Adrenal gland (tissue), 12 donors: Measurements from ENCODE around the gene ANKRD42. TPM values are rescaled to one million over a fixed set of nuclear protein-coding genes. Genes with fewer than 3 reads are reported as not detected.
"Not testable (repeated sequence)": the region's sequence is repeated elsewhere in the genome, so short reads cannot be mapped to it uniquely, and the experiment has no call there.

Source experiments
- DNase-seq, 7 donors: peaks; one replicate each; pipeline ENCODE4 v3.0.0-alpha.2; 2019 to 2020
- H3K27ac ChIP-seq, 5 donors: fragments of 200-600 bp; sonication (generic) in 4 of 5; 1 replicate in 3 of 5; 2 replicates in 2 of 5; pipeline versions ENCODE4 v1.5.1 to v1.8.0; 2016 to 2020; ENCODE audit warnings: mild to moderate bottlenecking in 1 of 5
- H3K27me3 ChIP-seq: fragments of 200-600 bp; 2 replicates; pipeline ENCODE4 v1.8.0; 2021
- H3K36me3 ChIP-seq, 2 donors: fragments of 200-600 bp; replicated peaks in 1 of 2; 1 replicate in 1 of 2; 2 replicates in 1 of 2; pipeline versions ENCODE4 v1.5.1 to v1.8.0; 2018 to 2022
- H3K4me1 ChIP-seq, 2 donors: fragments of 200-600 bp; replicated peaks in 1 of 2; 1 replicate in 1 of 2; 2 replicates in 1 of 2; pipeline versions ENCODE4 v1.5.1 to v1.8.0; 2018 to 2021
- H3K4me3 ChIP-seq, 4 donors: fragments of 200-600 bp; sonication (generic) in 3 of 4; one replicate each; pipeline ENCODE4 v1.5.1; 2016 to 2018
- H3K9me3 ChIP-seq, 3 donors: fragments of 200-600 bp; sonication (generic) in 1 of 3; replicated peaks in 1 of 3; 1 replicate in 2 of 3; 2 replicates in 1 of 3; pipeline versions ENCODE4 v1.5.1 to v1.8.0; 2016 to 2021
- POLR2A ChIP-seq, 2 donors: fragments of 450-650 bp; IDR thresholded peaks; one replicate each; pipeline ENCODE4 v1.6.1; 2017; ENCODE audit warnings: antibody characterized with exemption in 2 of 2, mild to moderate bottlenecking in 2 of 2, moderate library complexity in 1 of 2
- WGBS, 4 donors: extraction: QIAGEN DNeasy Blood & Tissue Kit in 2 of 4; methylation state at CpG; one replicate each; pipeline versions ENCODE4 v1.1.5 to v1.1.7; 2013 to 2017; 5-methylcytosine and 5-hydroxymethylcytosine counted together
- intact Hi-C, 2 donors: fragments of 100-400 bp; cut with DNase I; formaldehyde crosslinking; loops; one replicate each; pipeline versions ENCODE4 v1.14.1 to v1.15.0; 2022 to 2023
- polyA plus RNA-seq, 3 donors: library from polyadenylated mRNA; stranded (reverse); fragments of 200-250 nt in 2 of 3; fragments of 350-450 nt in 1 of 3; fragmentation: Illumina TruSeq in 1 of 3; extraction: RNeasy Lipid Tissue Mini Kit (QIAGEN cat#74804) in 1 of 3; gene quantifications; one replicate each; pipeline ENCODE4 v1.2.3, GENCODE V29; 2013 to 2014
- total RNA-seq, 9 donors: library from RNA; depleted of rRNA in 4 of 9; stranded (reverse); fragments of >200 nt in 4 of 9; fragments of 120-200 nt in 1 of 9; fragmentation: NEBNext Ultra II Directional in 1 of 9; extraction: Animal tissue kit (Norgen Biotek cat#: 25700) in 1 of 9; gene quantifications; one replicate each; pipeline versions ENCODE4 v1.1.0 to v1.2.4, GENCODE V29; 2013 to 2023
- TF ChIP-seq, protein P1 (sequence below), 6 experiments: fragments of 450-650 bp in 4 of 6; fragments of 200-600 bp in 2 of 6; sonication (generic) in 1 of 6; IDR thresholded peaks; 1 replicate in 5 of 6; 2 replicates in 1 of 6; pipeline versions ENCODE4 v1.5.1 to v1.8.0; 2016 to 2021; ENCODE audit warnings: antibody characterized with exemption in 6 of 6, mild to moderate bottlenecking in 2 of 6, moderate library complexity in 1 of 6
- donor health status: healthy with polysubstance abuse.
- donor health status: Bipolar disorder and iron deficiency.
- donor health status: DM: yes; HTN: yes; CAD: no.
- donor health status: DM: no; HTN: no; CAD: no.
- donor health status: DM: no; HTN: no; CAD: no.
- donor health status: DM: yes; HTN: yes; CAD: no.

The ANKRD42 gene
- total and polyA plus RNA-seq, 12 donors = 9.0 to 34.3 (median 23.3) TPM

DNA sequence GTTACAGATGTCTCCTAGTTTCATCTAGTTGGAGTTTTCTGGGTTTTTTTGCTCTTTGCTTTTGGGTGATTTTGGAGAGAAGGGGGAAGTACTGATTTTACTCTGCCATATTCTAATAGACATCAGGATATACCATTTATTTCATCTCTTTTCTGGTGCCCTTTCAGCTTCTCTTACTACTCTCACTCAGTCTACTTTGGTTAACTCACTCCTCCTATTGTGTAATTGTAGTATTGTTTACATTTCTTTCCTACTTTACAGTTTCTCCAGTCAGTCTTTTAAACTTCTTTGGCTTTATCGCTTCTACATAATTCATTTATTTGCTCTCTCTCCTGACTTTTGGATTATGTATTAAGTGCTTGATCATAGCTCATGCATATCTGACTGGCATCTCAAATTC, 6.5 kb downstream of the ANKRD42 start:
- Histone ChIP-seq H3K9me3 (no peaks in the 10 kb centered on the region), H3K36me3 (no peaks in the 10 kb centered on the region), H3K4me1 (peaks cover 6 to 24% of the 10 kb centered on the region in 2 donors), H3K4me3 (no peak overlapping the region), H3K27ac (no peak overlapping the region), H3K27me3 (no peaks in the 10 kb centered on the region)
- TF ChIP-seq POLR2A (IDR thresholded peaks at IDR 0.05) = no peak
- TF ChIP-seq, protein P1, sequence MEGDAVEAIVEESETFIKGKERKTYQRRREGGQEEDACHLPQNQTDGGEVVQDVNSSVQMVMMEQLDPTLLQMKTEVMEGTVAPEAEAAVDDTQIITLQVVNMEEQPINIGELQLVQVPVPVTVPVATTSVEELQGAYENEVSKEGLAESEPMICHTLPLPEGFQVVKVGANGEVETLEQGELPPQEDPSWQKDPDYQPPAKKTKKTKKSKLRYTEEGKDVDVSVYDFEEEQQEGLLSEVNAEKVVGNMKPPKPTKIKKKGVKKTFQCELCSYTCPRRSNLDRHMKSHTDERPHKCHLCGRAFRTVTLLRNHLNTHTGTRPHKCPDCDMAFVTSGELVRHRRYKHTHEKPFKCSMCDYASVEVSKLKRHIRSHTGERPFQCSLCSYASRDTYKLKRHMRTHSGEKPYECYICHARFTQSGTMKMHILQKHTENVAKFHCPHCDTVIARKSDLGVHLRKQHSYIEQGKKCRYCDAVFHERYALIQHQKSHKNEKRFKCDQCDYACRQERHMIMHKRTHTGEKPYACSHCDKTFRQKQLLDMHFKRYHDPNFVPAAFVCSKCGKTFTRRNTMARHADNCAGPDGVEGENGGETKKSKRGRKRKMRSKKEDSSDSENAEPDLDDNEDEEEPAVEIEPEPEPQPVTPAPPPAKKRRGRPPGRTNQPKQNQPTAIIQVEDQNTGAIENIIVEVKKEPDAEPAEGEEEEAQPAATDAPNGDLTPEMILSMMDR (IDR thresholded peaks at IDR 0.05) = no peak
- no peak for DNase-seq
- intact Hi-C loops = no loop called here
- WGBS, 4 donors = 90 to 100% (median 97%) methylated on average over 1 of the region's 1 CpG

- Histone ChIP-seq H3K9me3 (no peaks in the 10 kb centered on the region), H3K4me3 (no peak overlapping the region), H3K36me3 (peaks cover 0 to 27% of the 10 kb centered on the region in 2 donors), H3K4me1 (no peaks in the 10 kb centered on the region), H3K27me3 (no peaks in the 10 kb centered on the region), H3K27ac (no peak overlapping the region)
- intact Hi-C loops = no loop called here
- DNase-seq = no peak
- 90 to 95% (median 93%) methylated on average over 3 of the region's 3 CpGs for WGBS, 4 donors
- no peak for TF ChIP-seq POLR2A (IDR thresholded peaks at IDR 0.05)
Observed at GRCh38 chr11:83205608-83206185, 12.2 kb downstream of the ANKRD42 start.

DNA sequence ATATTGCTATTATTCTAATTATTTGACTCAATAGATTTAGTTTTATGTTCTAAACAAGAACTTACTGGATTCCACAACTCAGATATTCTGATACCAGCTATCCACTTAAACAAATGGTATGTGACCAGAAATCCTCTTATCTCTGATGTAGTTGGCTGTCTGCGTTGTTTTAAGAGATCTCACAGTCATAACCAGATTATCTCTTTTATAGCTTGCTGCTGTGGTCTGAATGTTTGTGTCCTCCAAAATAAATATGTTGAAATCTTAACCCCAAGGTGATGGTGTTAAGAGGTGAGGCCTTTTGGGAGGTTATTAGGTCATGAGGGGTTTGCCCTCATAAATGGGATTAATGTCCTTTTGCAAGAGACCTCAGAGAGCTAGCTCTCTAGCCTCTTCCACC, 12.7 kb downstream of the ANKRD42 start:
- H3K4me1 ChIP-seq = no peaks in the 10 kb centered on the region
- H3K27me3 ChIP-seq = no peaks in the 10 kb centered on the region
- no peak overlapping the region for H3K4me3 ChIP-seq
- no peak overlapping the region for H3K27ac ChIP-seq
- H3K9me3 ChIP-seq = no peaks in the 10 kb centered on the region
- no peak for TF ChIP-seq POLR2A (IDR thresholded peaks at IDR 0.05)
- TF ChIP-seq, protein P1 (IDR thresholded peaks at IDR 0.05) = no peak
- intact Hi-C loops = no loop called here
- peaks cover 0 to 27% of the 10 kb centered on the region in 2 donors for H3K36me3 ChIP-seq
- 85 to 100% (median 89%) methylated on average over 1 of the region's 1 CpG for WGBS, 4 donors
- DNase-seq = no peak

DNA sequence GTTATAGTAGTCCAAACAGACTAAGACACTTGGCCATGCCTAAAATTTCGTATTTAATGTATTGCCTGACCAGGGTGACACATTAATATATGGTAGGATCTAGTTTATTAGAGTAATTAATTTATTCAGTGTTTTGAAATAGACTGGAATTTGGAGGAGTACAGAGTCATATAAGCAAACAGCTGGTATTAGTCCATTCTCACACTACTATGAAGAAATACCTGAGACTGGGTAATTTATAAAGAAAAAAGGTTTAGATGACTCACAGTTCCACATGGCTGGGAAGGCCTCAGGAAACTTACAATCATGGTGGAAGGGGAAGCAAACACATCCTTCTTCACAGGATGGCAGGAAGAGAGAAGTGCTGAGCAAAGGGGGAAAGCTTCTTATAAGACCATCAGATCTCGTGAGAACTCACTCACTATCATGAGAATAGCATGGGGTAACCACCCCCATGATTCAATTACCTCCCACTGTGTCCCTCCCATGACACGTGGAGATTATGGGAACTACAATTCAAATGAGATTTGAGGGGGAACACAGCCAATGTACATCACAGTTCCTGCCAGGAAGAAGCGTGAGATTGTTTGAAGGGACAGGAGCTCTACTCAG, 13.4 kb downstream of the ANKRD42 start:
- H3K9me3 ChIP-seq, DNase-seq, H3K4me1 ChIP-seq, H3K27ac ChIP-seq, H3K27me3 ChIP-seq, intact Hi-C loops, H3K4me3 ChIP-seq: not testable (repeated sequence)
- WGBS, 4 donors = 73 to 84% (median 75%) methylated on average over 4 of the region's 4 CpGs
- peaks cover 0 to 27% of the 10 kb centered on the region in 2 donors for H3K36me3 ChIP-seq

DNA sequence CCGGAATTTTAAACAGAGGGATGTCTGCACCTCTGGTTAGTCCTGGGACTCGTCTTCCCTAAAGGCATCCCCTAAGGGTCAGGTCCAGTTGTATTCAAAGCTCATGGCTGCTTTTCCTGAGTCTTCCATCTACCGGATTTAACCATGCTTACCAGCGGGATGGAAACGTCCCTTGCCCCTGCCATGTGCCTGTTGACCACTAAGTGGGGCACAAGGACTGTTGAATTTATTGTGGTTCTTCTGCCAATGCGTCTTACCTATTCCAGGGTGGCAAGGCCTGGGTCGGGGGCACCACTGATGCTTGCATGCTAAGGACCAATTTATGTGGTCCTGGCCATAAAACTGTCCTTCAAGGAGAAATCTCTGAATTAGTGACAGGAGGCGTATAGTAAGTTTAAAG, 25.6 kb downstream of the ANKRD42 start:
- WGBS, 4 donors = 71 to 80% (median 71%) methylated on average over 8 of the region's 8 CpGs

More for the DNA sequence above, 25.6 kb downstream of the ANKRD42 start:
- Histone ChIP-seq H3K36me3 (peaks cover 0 to 2% of the 10 kb centered on the region in 2 donors), H3K9me3 (no peaks in the 10 kb centered on the region), H3K4me3 (no peak overlapping the region), H3K4me1 (no peaks in the 10 kb centered on the region), H3K27me3 (no peaks in the 10 kb centered on the region), H3K27ac (no peak overlapping the region)
- intact Hi-C loops = no loop called here
- DNase-seq = peak in 1 of 7 donors; percentile 13
- TF ChIP-seq POLR2A (IDR thresholded peaks at IDR 0.05) = no peak
- TF ChIP-seq, protein P1 (IDR thresholded peaks at IDR 0.05) = peak in 5 of 6 experiments; percentile 15 to 43 (median 35)
